HG03097 (cell line): ENCODE data around the gene EPX.

Source experiments
- ATAC-seq: cut with Tn5 transposase; IDR thresholded peaks from one replicate; pipeline ENCODE4 v1.9.1; 2021; ENCODE audit not compliant: unreplicated experiment, low FRiP score

EPX gene

GRCh38 chr17:58249270-58250133, 57.0 kb downstream of the EPX start:
- no peak for ATAC-seq

GRCh38 chr17:58250344-58251011, 58.0 kb downstream of the EPX start:
- ATAC-seq = no peak

- no peak for ATAC-seq
These were observed 59.6 kb downstream of the EPX start for GRCh38 chr17:58252141-58252540.

GRCh38 chr17:58253082-58253481, 60.6 kb downstream of the EPX start:
- ATAC-seq = no peak
